BJ (cell line): ENCODE data around the gene TMTC1. TPM values are rescaled to one million over a fixed set of nuclear protein-coding genes. Genes with fewer than 3 reads are reported as not detected.

ENCODE experiments used
- CTCF ChIA-PET: fragments of 350-600 bp; formaldehyde crosslinking; extraction: SDS; loops from one replicate; lab custom pipeline; 2021; ENCODE audit warnings: antibody characterized with exemption, inconsistent platforms; lab: Yijun Ruan, JAX
- POLR2A ChIA-PET: fragments of 300-600 bp; sonication (Branson Sonifier 250); formaldehyde crosslinking; extraction: SDS; loops from one replicate; lab custom pipeline; 2021; ENCODE audit warnings: antibody characterized with exemption; lab: Charles Lee
- DNase-seq: peaks from one replicate; pipeline ENCODE4 v3.0.0-alpha.2; 2011; ENCODE audit warnings: low read depth
- H3K27me3 ChIP-seq: 2 replicates; pipeline ENCODE4 v1.6.0; 2011; ENCODE audit warnings: low read length; ENCODE audit not compliant: control insufficient read depth, insufficient read depth
- H3K36me3 ChIP-seq: 2 replicates; pipeline ENCODE4 v1.5.1; 2011; ENCODE audit warnings: low read length; ENCODE audit not compliant: control insufficient read depth, insufficient read depth
- H3K4me3 ChIP-seq: 2 replicates; pipeline ENCODE4 v1.5.1; 2011; ENCODE audit warnings: low read depth, mild to moderate bottlenecking, control low read depth, low read length
- CTCF ChIP-seq: IDR thresholded peaks from 2 replicates; pipeline ENCODE4 v1.5.1; 2011; ENCODE audit warnings: low read depth, mild to moderate bottlenecking, control low read depth, inconsistent platforms, low read length, moderate library complexity; ENCODE audit not compliant: insufficient read depth
- polyA plus RNA-seq: library from polyadenylated mRNA; depleted of rRNA; stranded (reverse); fragments of >200 nt; gene quantifications from 2 replicates; pipeline ENCODE4 v1.2.3, GENCODE V29; 2011

TMTC1 gene
- polyA plus RNA-seq, 1 experiment: 21.8 TPM

GRCh38 chr12:29622251-29622650 lies 161.5 kb downstream of the TMTC1 start:
- 0 out of 2 replicates have a peak, but pooled peaks cover 1% of the 10 kb centered on the region for H3K27me3 ChIP-seq
- DNase-seq: no peak
- CTCF ChIA-PET: no interaction called here
- H3K4me3 ChIP-seq: no peak overlapping the region
- H3K36me3 ChIP-seq: no peaks in the 10 kb centered on the region
- no peak for TF ChIP-seq CTCF
- POLR2A ChIA-PET: no interaction called here

GRCh38 chr12:29620030-29620429 lies 163.7 kb downstream of the TMTC1 start:
- no peaks in the 10 kb centered on the region for H3K36me3 ChIP-seq
- no peak overlapping the region for H3K4me3 ChIP-seq
- no peak for TF ChIP-seq CTCF
- ChIA-PET POLR2A (no interaction called here), CTCF (no interaction called here)
- 0 out of 2 replicates have a peak, but pooled peaks cover 1% of the 10 kb centered on the region for H3K27me3 ChIP-seq
- DNase-seq: no peak

- Histone ChIP-seq H3K4me3 (no peak overlapping the region), H3K36me3 (no peaks in the 10 kb centered on the region), H3K27me3 (0 out of 2 replicates have a peak, but pooled peaks cover 1% of the 10 kb centered on the region)
- no peak for TF ChIP-seq CTCF
- CTCF ChIA-PET: no interaction called here
- POLR2A ChIA-PET: no interaction called here
- DNase-seq: no peak
These were observed 166.3 kb downstream of the TMTC1 start for GRCh38 chr12:29617407-29617803.

GRCh38 chr12:29616664-29617406 lies 166.9 kb downstream of the TMTC1 start:
- Histone ChIP-seq H3K4me3 (no peak overlapping the region), H3K36me3 (no peaks in the 10 kb centered on the region), H3K27me3 (0 out of 2 replicates have a peak, but pooled peaks cover 1% of the 10 kb centered on the region)
- ChIA-PET POLR2A (no interaction called here), CTCF (no interaction called here)
- TF ChIP-seq CTCF: no peak
- peak; percentile 37 for DNase-seq

- Histone ChIP-seq H3K27me3 (no peaks in the 10 kb centered on the region), H3K36me3 (no peaks in the 10 kb centered on the region), H3K4me3 (no peak overlapping the region)
- TF ChIP-seq CTCF: no peak
- DNase-seq: peak; percentile 63
- ChIA-PET CTCF (no interaction called here), POLR2A (interaction anchor here (0.6 kb wide), 1 partner anchor 70 kb away, joined by 15 read pairs; no protein-coding TSS in a partner anchor)
These were observed 168.9 kb downstream of the TMTC1 start for GRCh38 chr12:29614694-29615325.
